Measurements from ENCODE around the gene AMOTL1.

- TF ChIP-seq CTCF (IDR thresholded peaks at IDR 0.05), result no peak
- no peak for TF ChIP-seq EP300 (IDR thresholded peaks at IDR 0.05)
Observed at GRCh38 chr11:94790197-94790596, 22.0 kb downstream of the AMOTL1 start.

All from sigmoid colon (tissue), 4 donors.